HEK293 (cell line): Measurements from ENCODE around the gene ZNF699.

Experiments used
- CTCF ChIA-PET: fragments of 350-600 bp; formaldehyde crosslinking; extraction: SDS; loops from one replicate; lab custom pipeline; 2021; ENCODE audit warnings: antibody characterized with exemption; lab: Yijun Ruan, JAX
- POLR2A ChIA-PET: fragments of 300-600 bp; formaldehyde crosslinking; extraction: SDS; loops from one replicate; lab custom pipeline; 2020; ENCODE audit warnings: antibody characterized with exemption, inconsistent platforms; lab: Yijun Ruan, JAX
- H3K27ac ChIP-seq: fragments of 200-500 bp; sonication (Bioruptor generic); 2 replicates; pipeline ENCODE4 v1.5.1; 2014; ENCODE audit warnings: low read depth, low read length, control low read depth, inconsistent platforms; ENCODE audit errors: extremely low read depth
- H3K36me3 ChIP-seq, 2 experiments: fragments of 200-500 bp in 1 of 2; sonication (Bioruptor generic) in 1 of 2; 1 replicate in 1 of 2; 2 replicates in 1 of 2; pipeline ENCODE4 v1.5.1; 2014 to 2017; ENCODE audit warnings: inconsistent platforms in 2 of 2, low read length in 2 of 2; ENCODE audit not compliant: control insufficient read depth in 2 of 2, insufficient read depth in 1 of 2
- H3K4me1 ChIP-seq: fragments of 200-500 bp; sonication (Bioruptor generic); 2 replicates; pipeline ENCODE4 v1.5.1; 2014; ENCODE audit warnings: mild to moderate bottlenecking, low read length, inconsistent platforms; ENCODE audit not compliant: control insufficient read depth, insufficient read depth
- H3K4me3 ChIP-seq: 2 replicates; pipeline ENCODE4 v1.5.1; 2011; ENCODE audit warnings: low read depth, mild to moderate bottlenecking, control low read depth, low read length, moderate library complexity
- H3K9me3 ChIP-seq: fragments of 200-500 bp; sonication (Bioruptor generic); 2 replicates; pipeline ENCODE4 v1.5.1; 2014; ENCODE audit warnings: low read depth, low read length, inconsistent platforms; ENCODE audit not compliant: control insufficient read depth, insufficient read depth
- FEZF1 ChIP-seq: fragments of 450-650 bp; formaldehyde crosslinking; IDR thresholded peaks from 2 replicates; pipeline ENCODE4 v1.5.1; 2016; ENCODE audit warnings: missing biosample characterization, missing genetic modification characterization
- KLF1 ChIP-seq: fragments of 450-650 bp; formaldehyde crosslinking; IDR thresholded peaks from 2 replicates; pipeline ENCODE4 v1.5.1; 2016; ENCODE audit warnings: missing biosample characterization, missing genetic modification characterization
- KLF8 ChIP-seq: fragments of 450-650 bp; formaldehyde crosslinking; IDR thresholded peaks from 2 replicates; pipeline ENCODE4 v1.5.1; 2016; ENCODE audit warnings: missing biosample characterization, missing genetic modification characterization
- KLF9 ChIP-seq: fragments of 450-650 bp; formaldehyde crosslinking; IDR thresholded peaks from 2 replicates; pipeline ENCODE4 v1.5.1; 2016; ENCODE audit warnings: missing biosample characterization, missing genetic modification characterization, low read depth
- RBAK ChIP-seq: fragments of 450-650 bp; formaldehyde crosslinking; IDR thresholded peaks from 2 replicates; pipeline ENCODE4 v1.5.1; 2016; ENCODE audit warnings: missing biosample characterization, missing genetic modification characterization
- SCRT1 ChIP-seq: fragments of 450-650 bp; formaldehyde crosslinking; IDR thresholded peaks from 2 replicates; pipeline ENCODE4 v1.5.1; 2016; ENCODE audit warnings: missing biosample characterization, missing genetic modification characterization, borderline replicate concordance
- SP2 ChIP-seq: fragments of 450-650 bp; formaldehyde crosslinking; IDR thresholded peaks from 2 replicates; pipeline ENCODE4 v1.5.1; 2016; ENCODE audit warnings: missing biosample characterization, missing genetic modification characterization
- SP7 ChIP-seq: fragments of 450-650 bp; formaldehyde crosslinking; IDR thresholded peaks from 2 replicates; pipeline ENCODE4 v1.5.1; 2016; ENCODE audit warnings: missing biosample characterization, missing genetic modification characterization
- ZBTB20 ChIP-seq: fragments of 450-650 bp; formaldehyde crosslinking; IDR thresholded peaks from 2 replicates; pipeline ENCODE4 v1.5.1; 2016; ENCODE audit warnings: missing biosample characterization, missing genetic modification characterization
- ZFP3 ChIP-seq: fragments of 450-650 bp; formaldehyde crosslinking; IDR thresholded peaks from 2 replicates; pipeline ENCODE4 v1.5.1; 2016; ENCODE audit warnings: low read depth, missing biosample characterization, missing genetic modification characterization
- ZNF114 ChIP-seq: fragments of 450-650 bp; formaldehyde crosslinking; IDR thresholded peaks from 2 replicates; pipeline ENCODE4 v1.5.0; 2017; ENCODE audit warnings: missing biosample characterization, missing genetic modification characterization
- ZNF121 ChIP-seq: fragments of 450-650 bp; formaldehyde crosslinking; IDR thresholded peaks from 2 replicates; pipeline ENCODE4 v1.5.1; 2016; ENCODE audit warnings: missing biosample characterization, missing genetic modification characterization
- ZNF140 ChIP-seq: fragments of 450-650 bp; formaldehyde crosslinking; IDR thresholded peaks from 2 replicates; pipeline ENCODE4 v1.5.1; 2016; ENCODE audit warnings: missing biosample characterization, missing genetic modification characterization
- ZNF175 ChIP-seq: fragments of 450-650 bp; formaldehyde crosslinking; IDR thresholded peaks from 2 replicates; pipeline ENCODE4 v1.5.1; 2016; ENCODE audit warnings: missing biosample characterization, missing genetic modification characterization
- ZNF19 ChIP-seq: fragments of 450-650 bp; formaldehyde crosslinking; IDR thresholded peaks from 2 replicates; pipeline ENCODE4; 2016; ENCODE audit warnings: missing biosample characterization, missing genetic modification characterization, low read depth
- ZNF24 ChIP-seq: fragments of 450-650 bp; formaldehyde crosslinking; IDR thresholded peaks from 2 replicates; pipeline ENCODE4 v1.5.1; 2016; ENCODE audit warnings: missing biosample characterization, missing genetic modification characterization
- ZNF311 ChIP-seq: fragments of 450-650 bp; formaldehyde crosslinking; IDR thresholded peaks from 2 replicates; pipeline ENCODE4 v1.5.1; 2017; ENCODE audit warnings: missing biosample characterization, missing genetic modification characterization, borderline replicate concordance
- ZNF335 ChIP-seq: fragments of 450-650 bp; formaldehyde crosslinking; conservative IDR thresholded peaks from 2 replicates; pipeline ENCODE4 v1.5.1; 2016; ENCODE audit warnings: missing biosample characterization, missing genetic modification characterization
- ZNF394 ChIP-seq: fragments of 450-650 bp; formaldehyde crosslinking; IDR thresholded peaks from 2 replicates; pipeline ENCODE4 v1.5.1; 2016; ENCODE audit warnings: missing biosample characterization, missing genetic modification characterization, mild to moderate bottlenecking, moderate library complexity, borderline replicate concordance
- ZNF416 ChIP-seq: fragments of 450-650 bp; formaldehyde crosslinking; IDR thresholded peaks from 2 replicates; pipeline ENCODE4 v1.5.1; 2016; ENCODE audit warnings: missing biosample characterization, missing genetic modification characterization
- ZNF555 ChIP-seq: fragments of 450-650 bp; formaldehyde crosslinking; conservative IDR thresholded peaks from 2 replicates; pipeline ENCODE4 v1.5.1; 2017; ENCODE audit warnings: missing biosample characterization, mild to moderate bottlenecking, missing genetic modification characterization, inconsistent platforms
- ZNF560 ChIP-seq: fragments of 450-650 bp; formaldehyde crosslinking; IDR thresholded peaks from 2 replicates; pipeline ENCODE4 v1.5.1; 2017; ENCODE audit warnings: missing biosample characterization, missing genetic modification characterization, borderline replicate concordance
- ZNF777 ChIP-seq: fragments of 450-650 bp; formaldehyde crosslinking; IDR thresholded peaks from 2 replicates; pipeline ENCODE4 v1.5.1; 2017; ENCODE audit warnings: missing biosample characterization, missing genetic modification characterization, borderline replicate concordance
- TF ChIP-seq, protein P1 (sequence below): fragments of 450-650 bp; formaldehyde crosslinking; IDR thresholded peaks from 2 replicates; pipeline ENCODE4 v1.5.1; 2017; ENCODE audit warnings: missing biosample characterization, missing genetic modification characterization
- TF ChIP-seq, protein P2 (sequence below): fragments of 450-650 bp; formaldehyde crosslinking; IDR thresholded peaks from 2 replicates; pipeline ENCODE4 v1.5.1; 2016; ENCODE audit warnings: missing biosample characterization, missing genetic modification characterization
- TF ChIP-seq, protein P3 (sequence below): fragments of 450-650 bp; IDR thresholded peaks from 2 replicates; pipeline ENCODE4 v1.5.1; 2018; ENCODE audit warnings: missing biosample characterization, mild to moderate bottlenecking, missing genetic modification characterization
- TF ChIP-seq, protein P4 (sequence below): fragments of 450-650 bp; formaldehyde crosslinking; IDR thresholded peaks from 2 replicates; pipeline ENCODE4 v1.5.1; 2016; ENCODE audit warnings: missing biosample characterization, missing genetic modification characterization
- TF ChIP-seq, protein P5 (sequence below): fragments of 450-650 bp; formaldehyde crosslinking; IDR thresholded peaks from 2 replicates; pipeline ENCODE4 v1.5.1; 2016; ENCODE audit warnings: missing biosample characterization, missing genetic modification characterization
- TF ChIP-seq, protein P6 (sequence below): fragments of 450-650 bp; IDR thresholded peaks from 2 replicates; pipeline ENCODE4 v1.5.1; 2018; ENCODE audit warnings: missing biosample characterization, missing genetic modification characterization

The ZNF699 gene

DNA sequence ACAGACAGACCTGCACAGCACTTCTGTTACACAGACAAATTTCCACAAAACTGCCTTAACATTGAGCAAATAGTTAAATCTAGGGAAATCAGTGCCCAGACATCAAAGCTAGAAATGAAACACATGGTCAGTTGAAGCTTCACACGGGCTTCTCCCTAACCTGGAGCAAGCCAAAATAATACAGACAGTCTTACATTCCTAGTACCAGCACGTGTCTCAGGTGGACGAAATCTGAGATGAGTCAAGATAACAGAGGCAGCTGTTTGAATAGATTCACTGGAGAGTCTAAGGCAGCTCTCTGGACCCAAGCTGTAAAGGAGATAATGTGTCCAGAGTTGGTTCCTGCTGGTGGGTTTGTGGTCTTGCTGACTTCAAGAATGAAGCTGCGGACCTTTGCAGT is 4.1 kb upstream of the ZNF699 start:
- Histone ChIP-seq H3K4me3 (no peak overlapping the region), H3K27ac (no peak overlapping the region), H3K36me3 (no peaks in the 10 kb centered on the region), H3K4me1 (no peaks in the 10 kb centered on the region), H3K9me3 (no peaks in the 10 kb centered on the region)
- TF ChIP-seq, protein P1, sequence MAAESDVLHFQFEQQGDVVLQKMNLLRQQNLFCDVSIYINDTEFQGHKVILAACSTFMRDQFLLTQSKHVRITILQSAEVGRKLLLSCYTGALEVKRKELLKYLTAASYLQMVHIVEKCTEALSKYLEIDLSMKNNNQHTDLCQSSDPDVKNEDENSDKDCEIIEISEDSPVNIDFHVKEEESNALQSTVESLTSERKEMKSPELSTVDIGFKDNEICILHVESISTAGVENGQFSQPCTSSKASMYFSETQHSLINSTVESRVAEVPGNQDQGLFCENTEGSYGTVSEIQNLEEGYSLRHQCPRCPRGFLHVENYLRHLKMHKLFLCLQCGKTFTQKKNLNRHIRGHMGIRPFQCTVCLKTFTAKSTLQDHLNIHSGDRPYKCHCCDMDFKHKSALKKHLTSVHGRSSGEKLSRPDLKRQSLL (tag by site-specific recombination): no peak
- TF ChIP-seq ZNF114 (tag by site-specific recombination) (no peak), ZNF777 (no peak), ZNF560 (tag by site-specific recombination) (no peak), ZBTB20 (tag by site-specific recombination) (no peak), ZNF19 (tag by site-specific recombination) (no peak), ZNF24 (tag by site-specific recombination) (no peak), SP7 (tag by site-specific recombination) (no peak), ZNF175 (tag by site-specific recombination) (no peak), FEZF1 (tag by site-specific recombination) (no peak), ZNF140 (tag by site-specific recombination) (no peak), ZFP3 (tag by site-specific recombination) (no peak), ZNF335 (tag by site-specific recombination) (no peak)
- TF ChIP-seq, protein P2, sequence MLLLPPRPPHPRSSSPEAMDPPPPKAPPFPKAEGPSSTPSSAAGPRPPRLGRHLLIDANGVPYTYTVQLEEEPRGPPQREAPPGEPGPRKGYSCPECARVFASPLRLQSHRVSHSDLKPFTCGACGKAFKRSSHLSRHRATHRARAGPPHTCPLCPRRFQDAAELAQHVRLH (tag by site-specific recombination): no peak
- TF ChIP-seq, protein P3, sequence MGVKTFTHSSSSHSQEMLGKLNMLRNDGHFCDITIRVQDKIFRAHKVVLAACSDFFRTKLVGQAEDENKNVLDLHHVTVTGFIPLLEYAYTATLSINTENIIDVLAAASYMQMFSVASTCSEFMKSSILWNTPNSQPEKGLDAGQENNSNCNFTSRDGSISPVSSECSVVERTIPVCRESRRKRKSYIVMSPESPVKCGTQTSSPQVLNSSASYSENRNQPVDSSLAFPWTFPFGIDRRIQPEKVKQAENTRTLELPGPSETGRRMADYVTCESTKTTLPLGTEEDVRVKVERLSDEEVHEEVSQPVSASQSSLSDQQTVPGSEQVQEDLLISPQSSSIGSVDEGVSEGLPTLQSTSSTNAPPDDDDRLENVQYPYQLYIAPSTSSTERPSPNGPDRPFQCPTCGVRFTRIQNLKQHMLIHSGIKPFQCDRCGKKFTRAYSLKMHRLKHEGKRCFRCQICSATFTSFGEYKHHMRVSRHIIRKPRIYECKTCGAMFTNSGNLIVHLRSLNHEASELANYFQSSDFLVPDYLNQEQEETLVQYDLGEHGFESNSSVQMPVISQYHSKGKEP (tag by site-specific recombination): no peak
- TF ChIP-seq, protein P4, sequence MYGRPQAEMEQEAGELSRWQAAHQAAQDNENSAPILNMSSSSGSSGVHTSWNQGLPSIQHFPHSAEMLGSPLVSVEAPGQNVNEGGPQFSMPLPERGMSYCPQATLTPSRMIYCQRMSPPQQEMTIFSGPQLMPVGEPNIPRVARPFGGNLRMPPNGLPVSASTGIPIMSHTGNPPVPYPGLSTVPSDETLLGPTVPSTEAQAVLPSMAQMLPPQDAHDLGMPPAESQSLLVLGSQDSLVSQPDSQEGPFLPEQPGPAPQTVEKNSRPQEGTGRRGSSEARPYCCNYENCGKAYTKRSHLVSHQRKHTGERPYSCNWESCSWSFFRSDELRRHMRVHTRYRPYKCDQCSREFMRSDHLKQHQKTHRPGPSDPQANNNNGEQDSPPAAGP (tag by site-specific recombination): no peak
- TF ChIP-seq, protein P5, sequence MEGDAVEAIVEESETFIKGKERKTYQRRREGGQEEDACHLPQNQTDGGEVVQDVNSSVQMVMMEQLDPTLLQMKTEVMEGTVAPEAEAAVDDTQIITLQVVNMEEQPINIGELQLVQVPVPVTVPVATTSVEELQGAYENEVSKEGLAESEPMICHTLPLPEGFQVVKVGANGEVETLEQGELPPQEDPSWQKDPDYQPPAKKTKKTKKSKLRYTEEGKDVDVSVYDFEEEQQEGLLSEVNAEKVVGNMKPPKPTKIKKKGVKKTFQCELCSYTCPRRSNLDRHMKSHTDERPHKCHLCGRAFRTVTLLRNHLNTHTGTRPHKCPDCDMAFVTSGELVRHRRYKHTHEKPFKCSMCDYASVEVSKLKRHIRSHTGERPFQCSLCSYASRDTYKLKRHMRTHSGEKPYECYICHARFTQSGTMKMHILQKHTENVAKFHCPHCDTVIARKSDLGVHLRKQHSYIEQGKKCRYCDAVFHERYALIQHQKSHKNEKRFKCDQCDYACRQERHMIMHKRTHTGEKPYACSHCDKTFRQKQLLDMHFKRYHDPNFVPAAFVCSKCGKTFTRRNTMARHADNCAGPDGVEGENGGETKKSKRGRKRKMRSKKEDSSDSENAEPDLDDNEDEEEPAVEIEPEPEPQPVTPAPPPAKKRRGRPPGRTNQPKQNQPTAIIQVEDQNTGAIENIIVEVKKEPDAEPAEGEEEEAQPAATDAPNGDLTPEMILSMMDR (tag by site-specific recombination): no peak
- TF ChIP-seq, protein P6, sequence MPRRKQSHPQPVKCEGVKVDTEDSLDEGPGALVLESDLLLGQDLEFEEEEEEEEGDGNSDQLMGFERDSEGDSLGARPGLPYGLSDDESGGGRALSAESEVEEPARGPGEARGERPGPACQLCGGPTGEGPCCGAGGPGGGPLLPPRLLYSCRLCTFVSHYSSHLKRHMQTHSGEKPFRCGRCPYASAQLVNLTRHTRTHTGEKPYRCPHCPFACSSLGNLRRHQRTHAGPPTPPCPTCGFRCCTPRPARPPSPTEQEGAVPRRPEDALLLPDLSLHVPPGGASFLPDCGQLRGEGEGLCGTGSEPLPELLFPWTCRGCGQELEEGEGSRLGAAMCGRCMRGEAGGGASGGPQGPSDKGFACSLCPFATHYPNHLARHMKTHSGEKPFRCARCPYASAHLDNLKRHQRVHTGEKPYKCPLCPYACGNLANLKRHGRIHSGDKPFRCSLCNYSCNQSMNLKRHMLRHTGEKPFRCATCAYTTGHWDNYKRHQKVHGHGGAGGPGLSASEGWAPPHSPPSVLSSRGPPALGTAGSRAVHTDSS (tag by site-specific recombination): no peak
- ChIA-PET POLR2A (no interaction called here), CTCF (interaction anchor here (0.6 kb wide), 1 partner anchor 661 kb away, joined by 4 read pairs; no protein-coding TSS in a partner anchor)

DNA sequence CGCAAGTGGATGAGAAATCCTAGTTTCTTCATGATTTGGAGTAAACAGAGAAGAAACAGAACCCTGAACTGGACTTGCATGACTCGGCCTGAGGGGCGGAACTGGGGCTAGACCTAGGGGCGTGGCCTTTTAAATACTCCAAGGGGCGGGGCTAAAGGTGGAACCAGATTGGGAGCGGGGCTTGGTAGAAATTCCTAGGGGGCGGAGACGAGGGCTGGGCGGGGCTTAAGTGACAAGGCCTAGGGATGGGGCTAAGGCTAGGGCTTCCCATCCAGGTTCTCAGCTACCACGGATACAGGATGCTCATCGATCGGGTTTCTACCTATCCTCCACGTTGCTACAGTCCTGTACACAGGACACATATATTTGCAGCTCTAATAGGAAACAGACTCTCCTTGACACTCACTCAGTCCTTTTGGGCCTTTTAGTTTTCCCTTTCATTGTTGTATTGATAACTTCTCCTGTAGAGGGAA is 372 bp upstream of the ZNF699 start:
- peaks cover 0 to 3% of the 10 kb centered on the region in 2 experiments; a peak in 1 of 3 replicates for H3K36me3 ChIP-seq
- H3K27ac ChIP-seq: peak overlapping the region; percentile 71; the same call in 1 of the 2 replicates
- POLR2A ChIA-PET: interaction anchor here (0.6 kb wide), 1 partner anchor 568 kb away, joined by 4 read pairs; no protein-coding TSS in a partner anchor
- no peaks in the 10 kb centered on the region for H3K4me1 ChIP-seq
- H3K4me3 ChIP-seq: peak overlapping the region; percentile 74
- CTCF ChIA-PET: interaction anchor here (0.5 to 1.2 kb wide), 2 partner anchors 14 to 316 kb away, joined by 4 read pairs; partner anchors contain the start of gene ZNF559
- H3K9me3 ChIP-seq: no peaks in the 10 kb centered on the region
- no peak for TF ChIP-seq ZNF555 (tag by site-specific recombination)
- peak; percentile 8 for TF ChIP-seq KLF9
- TF ChIP-seq ZNF394 (tag by site-specific recombination): no peak
- peak; percentile 79 for TF ChIP-seq SP2 (tag by site-specific recombination)
- TF ChIP-seq ZNF311: no peak
- TF ChIP-seq KLF8 (tag by site-specific recombination): peak; percentile 82; the same call in 1 of the 2 replicates
- no peak for TF ChIP-seq RBAK (tag by site-specific recombination)
- peak; percentile 50; the same call in 1 of the 2 replicates for TF ChIP-seq KLF1 (tag by site-specific recombination)
- no peak for TF ChIP-seq ZNF121 (tag by site-specific recombination)
- TF ChIP-seq ZNF175 (tag by site-specific recombination): no peak
- no peak for TF ChIP-seq ZNF416 (tag by site-specific recombination)
- no peak for TF ChIP-seq SCRT1 (tag by site-specific recombination)
